ENCODE results near the gene SECTM1.
"Not testable (repeated sequence)": the region's sequence is repeated elsewhere in the genome, so short reads cannot be mapped to it uniquely, and the experiment has no call there.

SECTM1 gene

GRCh38 chr17:82333279-82334171 is at the start of gene SECTM1:
SECTM1 (minus strand) TSS chr17:82333766; CDS start chr17:82327240, 6,526 bp downstream.
- DNase-seq (ENCODE audit: insufficient read length, low spot score): no peak
- FAIRE-seq: no peak

DNA sequence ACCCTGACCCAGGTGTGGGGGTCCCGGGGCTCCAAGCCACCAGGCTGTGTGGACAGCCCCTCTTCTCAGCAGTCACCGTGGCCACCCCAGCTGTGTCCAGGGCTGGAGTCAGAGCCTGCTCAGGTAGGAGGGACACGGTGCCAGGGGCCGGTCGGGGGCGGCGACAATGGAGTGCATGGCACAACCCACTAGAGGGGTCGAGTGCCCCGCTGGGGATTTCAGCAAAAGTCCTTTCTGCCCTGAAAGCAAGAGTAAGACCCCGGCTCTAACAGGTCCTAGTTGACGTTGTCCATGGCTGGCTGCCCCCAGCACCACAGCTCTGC is 49.3 kb upstream of the SECTM1 start:
- FAIRE-seq: no peak
- no peak for DNase-seq (ENCODE audit: insufficient read length, low spot score)

- FAIRE-seq; DNase-seq (ENCODE audit: insufficient read length, low spot score): not testable (repeated sequence)
Measured at GRCh38 chr17:82382220-82382932, 48.8 kb upstream of the SECTM1 start.

- FAIRE-seq; DNase-seq (ENCODE audit: insufficient read length, low spot score): not testable (repeated sequence)
Measured at GRCh38 chr17:82381703-82382009, 48.1 kb upstream of the SECTM1 start.

GRCh38 chr17:82380860-82381702 is 47.5 kb upstream of the SECTM1 start:
- no peak for DNase-seq (ENCODE audit: insufficient read length, low spot score)
- no peak for FAIRE-seq

GRCh38 chr17:82378741-82379021 is 45.1 kb upstream of the SECTM1 start:
- DNase-seq (ENCODE audit: insufficient read length, low spot score) (no peak), FAIRE-seq (no peak)

GRCh38 chr17:82377924-82378740 is 44.6 kb upstream of the SECTM1 start:
- DNase-seq (ENCODE audit: insufficient read length, low spot score): no peak
- no peak for FAIRE-seq

DNA sequence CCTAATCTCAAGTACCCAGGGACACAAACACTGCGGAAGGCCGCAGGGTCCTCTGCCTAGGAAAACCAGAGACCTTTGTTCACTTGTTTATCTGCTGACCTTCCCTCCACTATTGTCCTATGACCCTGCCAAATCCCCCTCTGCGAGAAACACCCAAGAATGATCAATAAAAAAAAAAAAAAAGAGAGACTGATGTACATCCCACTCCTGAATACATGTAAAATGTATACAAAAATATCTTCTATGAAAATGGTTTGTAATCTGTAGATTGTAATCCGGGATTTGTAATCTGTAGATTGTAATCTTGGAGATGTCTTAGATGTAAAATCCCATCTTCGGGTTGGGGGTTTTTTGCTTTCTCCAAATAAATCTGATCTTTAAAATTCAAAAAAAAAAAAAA is 43.7 kb upstream of the SECTM1 start:
- not testable (repeated sequence) for DNase-seq (ENCODE audit: insufficient read length, low spot score); FAIRE-seq

GRCh38 chr17:82376042-82376730 is 42.6 kb upstream of the SECTM1 start:
- DNase-seq (ENCODE audit: insufficient read length, low spot score) (no peak), FAIRE-seq (no peak)

DNA sequence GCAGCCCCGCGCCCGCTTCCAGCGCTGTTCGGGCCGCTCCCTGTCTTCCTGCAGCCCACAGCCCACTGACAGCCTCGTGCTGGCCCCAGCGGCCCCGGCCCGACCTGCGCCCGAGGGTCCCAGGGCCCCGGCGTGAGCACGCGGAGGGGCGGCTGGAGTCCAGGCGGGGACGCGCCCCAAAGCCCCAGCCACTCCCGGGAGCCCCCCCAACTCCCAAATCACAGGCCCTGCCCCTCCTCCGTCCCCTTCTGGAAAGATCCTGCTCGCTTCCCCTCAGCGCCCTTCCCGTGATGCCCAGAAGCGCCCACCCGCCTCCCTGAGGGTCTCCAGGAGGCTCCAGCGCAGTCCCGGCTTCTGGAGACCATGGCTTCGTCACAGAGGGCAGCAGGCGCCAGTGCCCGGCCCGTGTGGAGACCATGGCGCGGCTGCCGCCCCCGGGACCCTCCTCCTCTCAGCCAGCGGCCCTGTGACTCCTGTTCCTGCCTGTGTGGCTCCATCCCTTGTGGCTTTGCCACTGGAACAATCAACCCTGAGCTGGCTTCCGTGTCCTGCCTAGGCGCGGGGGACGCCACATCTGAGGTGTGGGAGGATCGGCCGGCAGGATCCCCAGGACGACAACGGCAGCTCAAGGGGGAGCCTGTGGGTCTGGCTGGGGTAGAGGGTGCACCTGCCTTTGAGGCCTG is 41.9 kb upstream of the SECTM1 start:
- no peak for FAIRE-seq
- no peak for DNase-seq (ENCODE audit: insufficient read length, low spot score)

GRCh38 chr17:82374626-82375331 is 41.2 kb upstream of the SECTM1 start:
- FAIRE-seq (no peak), DNase-seq (ENCODE audit: insufficient read length, low spot score) (no peak)

- FAIRE-seq: no peak
- no peak for DNase-seq (ENCODE audit: insufficient read length, low spot score)
Measured at GRCh38 chr17:82373731-82374625, 40.4 kb upstream of the SECTM1 start.

DNA sequence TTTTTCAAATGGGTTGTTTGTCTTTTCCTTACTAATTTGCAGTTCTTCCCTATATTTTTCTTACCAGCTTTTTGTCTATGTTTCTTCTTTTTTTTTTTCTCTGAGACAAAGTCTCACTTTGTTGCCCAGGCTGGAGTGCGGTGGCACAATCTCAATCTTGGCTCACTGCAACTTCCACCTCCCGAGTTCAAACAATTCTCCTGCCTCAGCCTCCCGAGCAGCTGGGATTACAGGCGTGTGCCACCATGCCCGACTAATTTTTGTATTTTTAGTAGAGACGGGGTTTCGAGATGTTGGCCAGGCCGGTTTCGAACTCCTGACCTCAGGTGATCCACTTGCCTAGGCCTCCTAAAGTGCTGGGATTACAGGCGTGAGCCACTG is 39.5 kb upstream of the SECTM1 start:
- FAIRE-seq; DNase-seq (ENCODE audit: insufficient read length, low spot score): not testable (repeated sequence)

GRCh38 chr17:82372249-82373071 is 38.9 kb upstream of the SECTM1 start:
- FAIRE-seq (no peak), DNase-seq (ENCODE audit: insufficient read length, low spot score) (no peak)

- DNase-seq (ENCODE audit: insufficient read length, low spot score): no peak
- no peak for FAIRE-seq
Measured at GRCh38 chr17:82371333-82372248, 38.0 kb upstream of the SECTM1 start, which contains the start of gene UTS2R. UTS2R (plus strand) TSS chr17:82371765; CDS start chr17:82374325, 2,560 bp downstream.
